ENCODE data around the gene ZNF488.

DNA sequence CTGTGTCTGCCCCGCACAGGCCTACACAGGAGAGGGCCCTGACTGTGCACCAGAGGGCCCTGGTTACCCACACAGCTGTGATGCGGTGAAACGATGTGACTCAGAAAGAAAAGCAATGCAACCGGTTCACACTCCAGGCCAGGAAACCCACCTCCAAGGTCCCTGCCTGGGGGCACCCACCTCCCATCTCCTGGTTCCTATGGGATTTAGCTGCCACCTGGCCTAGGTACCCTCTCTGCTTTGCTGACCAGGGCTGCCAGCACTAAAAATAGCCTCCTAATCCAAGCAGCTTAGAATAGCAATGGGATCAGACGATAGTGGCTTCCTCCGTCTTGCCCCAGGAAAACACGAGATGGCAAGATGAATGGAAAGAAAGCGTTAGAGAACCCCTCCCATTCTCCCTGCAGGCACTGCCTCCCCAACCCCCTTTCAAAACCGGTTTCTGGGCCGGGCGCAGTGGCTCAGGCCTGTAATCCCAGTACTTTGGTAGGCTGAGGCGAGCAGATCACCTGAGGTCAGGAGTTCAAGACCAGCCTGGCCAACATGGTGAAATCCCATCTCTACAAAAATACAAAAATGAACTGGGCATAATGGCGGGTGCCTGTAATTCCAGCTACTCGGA lies 23.6 kb downstream of the ZNF488 start:
- TF ChIP-seq, protein P1, sequence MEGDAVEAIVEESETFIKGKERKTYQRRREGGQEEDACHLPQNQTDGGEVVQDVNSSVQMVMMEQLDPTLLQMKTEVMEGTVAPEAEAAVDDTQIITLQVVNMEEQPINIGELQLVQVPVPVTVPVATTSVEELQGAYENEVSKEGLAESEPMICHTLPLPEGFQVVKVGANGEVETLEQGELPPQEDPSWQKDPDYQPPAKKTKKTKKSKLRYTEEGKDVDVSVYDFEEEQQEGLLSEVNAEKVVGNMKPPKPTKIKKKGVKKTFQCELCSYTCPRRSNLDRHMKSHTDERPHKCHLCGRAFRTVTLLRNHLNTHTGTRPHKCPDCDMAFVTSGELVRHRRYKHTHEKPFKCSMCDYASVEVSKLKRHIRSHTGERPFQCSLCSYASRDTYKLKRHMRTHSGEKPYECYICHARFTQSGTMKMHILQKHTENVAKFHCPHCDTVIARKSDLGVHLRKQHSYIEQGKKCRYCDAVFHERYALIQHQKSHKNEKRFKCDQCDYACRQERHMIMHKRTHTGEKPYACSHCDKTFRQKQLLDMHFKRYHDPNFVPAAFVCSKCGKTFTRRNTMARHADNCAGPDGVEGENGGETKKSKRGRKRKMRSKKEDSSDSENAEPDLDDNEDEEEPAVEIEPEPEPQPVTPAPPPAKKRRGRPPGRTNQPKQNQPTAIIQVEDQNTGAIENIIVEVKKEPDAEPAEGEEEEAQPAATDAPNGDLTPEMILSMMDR (IDR thresholded peaks at IDR 0.05) = no peak
- TF ChIP-seq POLR2A (IDR thresholded peaks at IDR 0.05) = no peak
- TF ChIP-seq POLR2AphosphoS5 (IDR thresholded peaks at IDR 0.05) = no peak
- no peak for TF ChIP-seq EP300 (IDR thresholded peaks at IDR 0.05)

Measured in suprapubic skin (tissue), 4 donors.